ENCODE results near the gene CFAP46. TPM values are rescaled to one million over a fixed set of nuclear protein-coding genes. Genes with fewer than 3 reads are reported as not detected.

CFAP46 gene
- total and polyA plus RNA-seq, 2 of the 4 experiments (the other 2 are of a cell fraction) = 1.3 to 1.8 TPM

DNA sequence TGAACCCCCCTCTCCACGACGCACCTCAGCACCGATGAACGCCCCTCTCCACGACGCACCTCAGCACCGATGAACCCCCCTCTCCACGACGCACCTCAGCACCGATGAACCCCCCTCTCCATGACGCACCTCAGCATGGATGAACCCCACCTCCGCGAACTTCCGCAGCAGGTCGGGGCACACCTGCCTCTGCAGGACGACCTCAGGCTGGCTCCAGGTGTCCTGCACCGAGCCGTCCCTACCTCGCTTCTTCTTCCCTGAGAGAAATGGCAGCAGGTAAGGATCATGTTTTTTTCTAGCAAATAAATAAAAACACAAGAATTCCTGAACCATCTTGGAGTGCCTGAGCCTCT lies 24.1 kb downstream of the CFAP46 start:
- intact Hi-C loops (cut with micrococcal nuclease) (no loop called here), in situ Hi-C loops (cut with MboI; ENCODE audit: low sequenced_read_pairs) (no loop called here), dilution Hi-C loops (cut with HindIII; ENCODE audit: low sequenced_read_pairs, unreplicated experiment) (no loop called here)
- no peak overlapping the region for H3K9ac ChIP-seq (ENCODE audit: low read depth, low read length)
- no peak overlapping the region for H4K91ac ChIP-seq (ENCODE audit: insufficient read depth, low read depth, low read length)
- no peak overlapping the region for H3K23ac ChIP-seq (ENCODE audit: low read depth, low read length)
- no peak overlapping the region for H3K18ac ChIP-seq (ENCODE audit: low read depth, low read length)
- H4K20me1 ChIP-seq (ENCODE audit: insufficient read depth, low read length) = no peaks in the 10 kb centered on the region
- H3K79me1 ChIP-seq (ENCODE audit: low read depth in 1 of 2, low read length in 2 of 2) = no peaks in the 10 kb centered on the region
- no peak overlapping the region for H3K4me3 ChIP-seq (ENCODE audit: insufficient read depth, low read depth, low read length)
- no peaks in the 10 kb centered on the region for H3K4me1 ChIP-seq (ENCODE audit: control insufficient read depth, insufficient read depth, low read length)
- H3K4ac ChIP-seq (ENCODE audit: low read depth, low read length) = no peak overlapping the region
- H2BK15ac ChIP-seq (ENCODE audit: low read depth, low read length) = no peak overlapping the region
- H2BK5ac ChIP-seq (ENCODE audit: low read depth, low read length, poor library complexity, severe bottlenecking) = no peak overlapping the region
- CTCF ChIA-PET = no interaction called here
- H3K56ac ChIP-seq (ENCODE audit: extremely low read depth, insufficient read depth, low read length) = no peak overlapping the region
- H3K14ac ChIP-seq (replicated peaks; ENCODE audit: low read depth, low read length) = no peak overlapping the region
- no peak for ATAC-seq (ENCODE audit: low read depth)
- no CpG with 5 or more reads among the region's 19 CpGs for WGBS, 2 experiments (ENCODE audit: extremely low coverage in 2 of 2, insufficient read length in 1 of 2)
- POLR2A ChIA-PET (ENCODE audit: unreplicated experiment) = no interaction called here
- H2BK120ac ChIP-seq (ENCODE audit: low read depth, low read length) = no peak overlapping the region
- H2AK9ac ChIP-seq (replicated peaks; ENCODE audit: low read depth, low read length, poor library complexity) = no peak overlapping the region
- H4K5ac ChIP-seq (ENCODE audit: low read depth, low read length) = no peak overlapping the region
- DNase-seq = no peak
- H3K27ac ChIP-seq (ENCODE audit: insufficient read depth, low read length) = no peak overlapping the region
- no peak overlapping the region for H2AFZ ChIP-seq (replicated peaks; ENCODE audit: low read length, poor library complexity)
- H4K8ac ChIP-seq (ENCODE audit: low read depth in 2 of 2, low read length in 2 of 2) = no peak overlapping the region
- no peaks in the 10 kb centered on the region for H3K36me3 ChIP-seq (ENCODE audit: control insufficient read depth, insufficient read depth, low read length)
- no TSS peak for BruUV-seq (replicated peaks)
- H2BK20ac ChIP-seq (ENCODE audit: low read depth, low read length) = no peak overlapping the region
- H2AK5ac ChIP-seq (ENCODE audit: low read depth, low read length) = no peak overlapping the region
- H3K9me1 ChIP-seq (ENCODE audit: insufficient read depth, low read length) = no peaks in the 10 kb centered on the region
- H3K9me3 ChIP-seq (ENCODE audit: control insufficient read depth, insufficient read depth, low read length) = no peaks in the 10 kb centered on the region
- no peak overlapping the region for H3K4me2 ChIP-seq (ENCODE audit: low read depth, low read length)
- no peaks in the 10 kb centered on the region for H3K27me3 ChIP-seq (ENCODE audit: control insufficient read depth, insufficient read depth, low read length)
- no peak for TF ChIP-seq CEBPB (IDR thresholded peaks at IDR 0.05; ENCODE audit: low read depth, low read length)
- TF ChIP-seq, protein P1, sequence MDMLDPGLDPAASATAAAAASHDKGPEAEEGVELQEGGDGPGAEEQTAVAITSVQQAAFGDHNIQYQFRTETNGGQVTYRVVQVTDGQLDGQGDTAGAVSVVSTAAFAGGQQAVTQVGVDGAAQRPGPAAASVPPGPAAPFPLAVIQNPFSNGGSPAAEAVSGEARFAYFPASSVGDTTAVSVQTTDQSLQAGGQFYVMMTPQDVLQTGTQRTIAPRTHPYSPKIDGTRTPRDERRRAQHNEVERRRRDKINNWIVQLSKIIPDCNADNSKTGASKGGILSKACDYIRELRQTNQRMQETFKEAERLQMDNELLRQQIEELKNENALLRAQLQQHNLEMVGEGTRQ (IDR thresholded peaks at IDR 0.05; ENCODE audit: low read depth, low read length) = no peak
- TF ChIP-seq RFX5 (IDR thresholded peaks at IDR 0.05; ENCODE audit: low read depth, low read length) = no peak
- TF ChIP-seq NFE2L2 (IDR thresholded peaks at IDR 0.05; ENCODE audit: low read depth, low read length) = no peak
- TF ChIP-seq MXI1 (IDR thresholded peaks at IDR 0.05; ENCODE audit: borderline replicate concordance, low read depth, low read length) = no peak
- no peak for TF ChIP-seq POLR2A (IDR thresholded peaks at IDR 0.05; ENCODE audit: low read depth, low read length)
- TF ChIP-seq, protein P2, sequence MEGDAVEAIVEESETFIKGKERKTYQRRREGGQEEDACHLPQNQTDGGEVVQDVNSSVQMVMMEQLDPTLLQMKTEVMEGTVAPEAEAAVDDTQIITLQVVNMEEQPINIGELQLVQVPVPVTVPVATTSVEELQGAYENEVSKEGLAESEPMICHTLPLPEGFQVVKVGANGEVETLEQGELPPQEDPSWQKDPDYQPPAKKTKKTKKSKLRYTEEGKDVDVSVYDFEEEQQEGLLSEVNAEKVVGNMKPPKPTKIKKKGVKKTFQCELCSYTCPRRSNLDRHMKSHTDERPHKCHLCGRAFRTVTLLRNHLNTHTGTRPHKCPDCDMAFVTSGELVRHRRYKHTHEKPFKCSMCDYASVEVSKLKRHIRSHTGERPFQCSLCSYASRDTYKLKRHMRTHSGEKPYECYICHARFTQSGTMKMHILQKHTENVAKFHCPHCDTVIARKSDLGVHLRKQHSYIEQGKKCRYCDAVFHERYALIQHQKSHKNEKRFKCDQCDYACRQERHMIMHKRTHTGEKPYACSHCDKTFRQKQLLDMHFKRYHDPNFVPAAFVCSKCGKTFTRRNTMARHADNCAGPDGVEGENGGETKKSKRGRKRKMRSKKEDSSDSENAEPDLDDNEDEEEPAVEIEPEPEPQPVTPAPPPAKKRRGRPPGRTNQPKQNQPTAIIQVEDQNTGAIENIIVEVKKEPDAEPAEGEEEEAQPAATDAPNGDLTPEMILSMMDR (conservative IDR thresholded peaks at IDR 0.05; ENCODE audit: low read depth, low read length) = no peak
- no peak for TF ChIP-seq RCOR1 (IDR thresholded peaks at IDR 0.05; ENCODE audit: insufficient replicate concordance, low read length)
- no peak for TF ChIP-seq RAD21 (IDR thresholded peaks at IDR 0.05; ENCODE audit: low read length)
- no peak for TF ChIP-seq FOS (IDR thresholded peaks at IDR 0.05; ENCODE audit: low read depth, low read length)
- TF ChIP-seq BHLHE40 (IDR thresholded peaks at IDR 0.05; ENCODE audit: low read depth, low read length) = no peak
- no peak for TF ChIP-seq ELK1 (IDR thresholded peaks at IDR 0.05; ENCODE audit: borderline replicate concordance, low read depth, low read length)
- no peak for TF ChIP-seq SMC3 (IDR thresholded peaks at IDR 0.05; ENCODE audit: low read depth, low read length)
- no peak for TF ChIP-seq MAZ (IDR thresholded peaks at IDR 0.05; ENCODE audit: borderline replicate concordance, low read depth, low read length)
- no peak for TF ChIP-seq MAFK (IDR thresholded peaks at IDR 0.05; ENCODE audit: low read depth, low read length)
- no peak for TF ChIP-seq CHD1 (IDR thresholded peaks at IDR 0.05; ENCODE audit: low read depth, low read length)
